22Rv1 (cell line): ENCODE data around the gene GPR68.
"Not testable (repeated sequence)": the region's sequence is repeated elsewhere in the genome, so short reads cannot be mapped to it uniquely, and the experiment has no call there.

Experiments used
- H3K27ac ChIP-seq: fragments of 450-650 bp; 2 replicates; pipeline ENCODE4 v1.5.1; 2017
- ZFX ChIP-seq: fragments of 450-650 bp; IDR thresholded peaks from 2 replicates; pipeline ENCODE4 v1.6.1; 2017; ENCODE audit warnings: antibody characterized with exemption, borderline replicate concordance
- TF ChIP-seq, protein P1 (sequence below): fragments of 450-650 bp; IDR thresholded peaks from 2 replicates; pipeline ENCODE4 v1.5.1; 2017; ENCODE audit warnings: mild to moderate bottlenecking

GPR68 gene

DNA sequence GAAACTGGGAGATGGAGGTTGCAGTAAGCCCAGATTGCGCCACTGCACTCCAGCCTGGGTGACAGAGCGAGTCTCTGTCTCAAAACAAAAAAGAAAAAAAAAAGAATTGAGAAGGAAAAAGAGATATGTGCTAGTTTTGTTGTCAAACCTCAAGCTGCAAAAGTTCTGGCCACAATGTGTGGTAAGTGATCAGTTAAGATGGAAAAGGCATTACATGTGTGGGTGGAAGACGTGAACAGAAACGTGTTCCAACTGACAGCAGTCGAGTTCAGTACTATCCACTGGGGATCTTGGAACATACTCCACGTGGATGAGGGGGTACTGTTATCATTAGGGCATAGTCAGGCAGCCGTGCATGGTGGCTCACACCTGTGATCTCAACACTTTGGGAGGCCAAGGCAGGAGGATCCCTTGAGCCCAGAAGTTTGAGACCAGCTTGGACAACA, 17.3 kb downstream of the GPR68 start:
- no peak overlapping the region for H3K27ac ChIP-seq
- TF ChIP-seq ZFX: no peak
- TF ChIP-seq, protein P1, sequence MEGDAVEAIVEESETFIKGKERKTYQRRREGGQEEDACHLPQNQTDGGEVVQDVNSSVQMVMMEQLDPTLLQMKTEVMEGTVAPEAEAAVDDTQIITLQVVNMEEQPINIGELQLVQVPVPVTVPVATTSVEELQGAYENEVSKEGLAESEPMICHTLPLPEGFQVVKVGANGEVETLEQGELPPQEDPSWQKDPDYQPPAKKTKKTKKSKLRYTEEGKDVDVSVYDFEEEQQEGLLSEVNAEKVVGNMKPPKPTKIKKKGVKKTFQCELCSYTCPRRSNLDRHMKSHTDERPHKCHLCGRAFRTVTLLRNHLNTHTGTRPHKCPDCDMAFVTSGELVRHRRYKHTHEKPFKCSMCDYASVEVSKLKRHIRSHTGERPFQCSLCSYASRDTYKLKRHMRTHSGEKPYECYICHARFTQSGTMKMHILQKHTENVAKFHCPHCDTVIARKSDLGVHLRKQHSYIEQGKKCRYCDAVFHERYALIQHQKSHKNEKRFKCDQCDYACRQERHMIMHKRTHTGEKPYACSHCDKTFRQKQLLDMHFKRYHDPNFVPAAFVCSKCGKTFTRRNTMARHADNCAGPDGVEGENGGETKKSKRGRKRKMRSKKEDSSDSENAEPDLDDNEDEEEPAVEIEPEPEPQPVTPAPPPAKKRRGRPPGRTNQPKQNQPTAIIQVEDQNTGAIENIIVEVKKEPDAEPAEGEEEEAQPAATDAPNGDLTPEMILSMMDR: no peak

DNA sequence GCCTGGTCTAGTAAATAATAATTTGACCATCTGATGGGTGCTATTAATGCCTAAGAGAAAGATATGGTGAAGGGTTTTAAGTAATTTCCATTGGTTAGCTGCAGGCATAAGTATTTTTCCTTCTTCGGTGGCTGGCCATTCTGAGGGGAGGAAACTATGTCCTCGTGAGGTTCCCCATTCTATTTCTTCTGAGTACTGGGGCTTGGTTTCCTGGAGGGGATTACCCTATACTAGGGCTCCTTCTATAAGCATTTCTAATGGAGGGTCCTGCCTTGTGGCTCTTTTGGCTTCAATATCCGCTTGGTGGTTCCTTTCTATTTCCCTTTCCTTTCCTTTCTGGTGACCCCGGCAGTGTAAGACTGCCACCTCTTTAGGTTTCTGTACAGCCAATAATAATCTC, 18.1 kb downstream of the GPR68 start:
- H3K27ac ChIP-seq: not testable (repeated sequence)

DNA sequence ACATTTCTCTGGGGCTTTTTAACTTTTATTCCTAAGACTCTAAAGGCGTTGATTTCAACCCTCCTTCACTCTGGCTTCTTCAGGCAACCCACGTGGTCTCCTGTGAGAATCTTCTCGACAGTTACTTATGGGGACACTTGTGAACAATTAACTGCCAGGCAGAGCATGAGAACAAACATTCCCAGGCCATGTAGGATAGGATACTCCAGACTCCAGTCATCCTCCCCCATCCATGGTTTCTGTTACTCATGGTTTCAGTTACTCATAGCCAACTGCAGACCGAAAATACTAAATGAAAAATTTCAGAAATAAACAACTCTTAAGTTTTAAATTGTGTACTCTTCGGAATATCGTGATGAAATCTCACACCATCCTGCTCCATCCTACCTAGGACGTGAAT, 19.5 kb downstream of the GPR68 start:
- no peak overlapping the region for H3K27ac ChIP-seq
- TF ChIP-seq, protein P1: no peak
- no peak for TF ChIP-seq ZFX

DNA sequence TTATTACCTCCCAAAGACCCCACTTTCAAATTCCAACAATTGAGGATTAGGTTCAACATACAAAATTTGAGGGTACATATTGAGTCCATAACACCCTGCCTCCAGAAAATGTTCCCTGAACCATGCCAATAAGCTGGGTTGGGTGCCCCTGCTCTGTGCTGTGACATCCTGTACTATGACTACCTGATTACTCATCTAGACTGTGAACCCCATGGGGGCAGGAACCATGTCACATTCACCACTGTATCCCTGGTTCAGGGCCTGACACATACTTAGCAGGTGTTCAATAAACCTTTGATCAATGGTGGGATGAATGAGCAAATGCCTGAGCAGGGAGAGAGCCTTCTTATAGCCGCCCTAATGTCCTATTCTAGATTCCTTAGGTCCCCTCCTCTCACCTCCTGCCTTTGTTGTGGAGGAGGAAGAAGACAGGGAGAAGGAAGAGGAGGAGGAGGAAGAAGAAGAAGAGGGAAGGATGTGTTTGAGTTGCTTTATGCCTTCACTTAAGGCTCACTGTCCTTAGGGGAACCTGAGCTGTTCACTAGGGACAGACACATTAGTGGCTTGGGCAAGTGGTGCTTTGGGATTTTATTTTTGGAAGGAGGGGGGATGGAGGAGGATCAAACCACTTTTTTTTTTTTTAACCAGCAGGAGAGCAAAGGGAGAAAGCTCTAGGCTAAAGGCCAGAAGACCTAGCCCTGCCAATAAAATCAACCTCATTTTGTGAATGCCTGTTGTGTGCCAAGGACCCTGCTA, 21.3 kb downstream of the GPR68 start:
- no peak overlapping the region for H3K27ac ChIP-seq
- TF ChIP-seq ZFX: no peak
- TF ChIP-seq, protein P1: no peak

DNA sequence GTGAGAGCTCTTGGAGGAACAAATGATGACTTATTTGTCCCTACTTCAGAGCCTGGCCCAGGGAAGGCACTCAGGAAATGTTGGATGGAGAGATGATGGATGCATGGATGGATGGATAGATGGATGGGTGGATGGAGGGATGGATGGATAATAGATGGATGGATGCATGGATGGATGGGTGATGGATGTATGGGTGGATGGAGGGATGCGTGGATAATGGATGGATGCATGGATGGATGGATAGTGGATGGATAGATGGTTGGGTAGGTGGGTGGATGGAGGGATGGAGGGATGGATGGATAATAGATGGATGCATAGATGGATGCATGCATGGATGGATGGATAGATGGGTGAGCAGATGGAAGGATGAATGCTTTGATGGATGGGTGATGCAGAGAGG, 23.2 kb downstream of the GPR68 start:
- TF ChIP-seq, protein P1: no peak
- TF ChIP-seq ZFX: no peak
- H3K27ac ChIP-seq: no peak overlapping the region

DNA sequence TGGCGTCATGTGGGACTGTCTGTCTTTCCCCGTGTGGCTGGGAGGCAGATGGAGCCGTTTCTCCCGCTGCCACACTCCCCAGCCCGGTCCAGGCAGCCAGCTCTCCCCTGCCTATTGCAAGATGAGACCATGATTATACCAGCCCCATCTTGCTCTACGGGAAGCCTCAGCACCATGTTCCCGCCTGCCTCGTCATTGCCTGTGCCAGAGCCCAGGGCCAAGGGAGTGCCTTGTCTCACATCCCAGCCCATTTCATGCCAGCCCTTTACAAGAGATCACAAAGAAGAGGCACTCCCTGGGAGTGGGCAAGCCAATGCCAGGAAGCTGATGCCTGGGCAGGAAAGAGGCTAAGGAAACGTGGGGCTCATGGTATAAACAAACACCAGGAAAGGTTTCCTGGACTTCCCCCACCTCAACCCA, 23.9 kb downstream of the GPR68 start:
- TF ChIP-seq, protein P1: no peak
- TF ChIP-seq ZFX: no peak
- no peak overlapping the region for H3K27ac ChIP-seq

DNA sequence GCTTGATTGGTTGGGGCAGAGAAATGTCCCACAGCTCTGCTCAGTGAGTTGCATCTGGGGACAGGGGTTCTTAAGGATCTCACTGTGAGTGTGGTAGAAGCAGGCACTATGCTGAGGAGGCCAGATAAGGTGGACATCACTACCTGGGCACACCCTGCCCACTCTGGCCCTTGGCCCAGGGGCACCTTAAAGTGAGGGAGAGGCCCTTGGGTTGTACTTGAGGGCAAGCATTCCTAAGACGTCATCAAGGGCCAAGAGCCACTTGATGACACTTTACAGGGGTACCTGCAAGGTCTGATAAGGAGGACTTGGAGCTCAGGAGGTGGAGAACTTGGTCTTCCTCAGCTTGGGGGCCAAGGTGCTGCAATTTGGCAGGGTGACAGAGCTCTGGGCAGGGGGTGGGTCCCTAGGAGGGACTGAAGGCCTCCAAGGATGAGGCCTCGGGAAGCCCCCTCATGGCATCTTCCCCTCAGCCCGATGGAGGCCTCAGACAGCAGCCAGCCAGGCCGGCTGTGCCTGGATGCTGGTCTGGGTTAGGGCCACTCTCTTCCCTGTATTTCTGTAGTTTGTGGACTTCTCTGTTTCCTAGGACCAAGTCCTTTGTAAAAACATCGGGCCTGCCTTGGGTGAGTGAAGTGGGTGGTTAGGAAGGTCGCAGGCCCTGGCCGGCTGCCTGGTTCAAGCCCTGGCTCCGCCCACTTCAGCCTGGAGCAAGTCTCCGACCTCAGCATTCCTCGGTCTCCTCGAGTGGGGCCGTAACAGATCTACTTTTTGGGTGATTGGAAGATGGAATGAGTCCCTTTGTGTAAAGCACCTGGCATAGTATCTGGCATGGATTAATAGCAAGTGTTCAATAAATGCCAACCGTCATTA, 24.8 kb downstream of the GPR68 start:
- TF ChIP-seq, protein P1: no peak
- TF ChIP-seq ZFX: no peak

More for the DNA sequence above, 24.8 kb downstream of the GPR68 start:
- no peak overlapping the region for H3K27ac ChIP-seq
